Stomach (tissue), 4 donors: ENCODE data around the gene RAPGEF1.

Source experiments
- POLR2AphosphoS5 ChIP-seq, 3 donors: sonication (generic); formaldehyde crosslinking; IDR thresholded peaks; one replicate each; pipeline ENCODE4 v1.6.1; 2016; ENCODE audit warnings: antibody characterized with exemption in 3 of 3
- TF ChIP-seq, protein P1 (sequence below), 7 experiments: fragments of 450-650 bp in 4 of 7; fragments of 200-600 bp in 3 of 7; sonication (generic) in 3 of 7; IDR thresholded peaks; one replicate each; pipeline ENCODE4 v1.5.1; 2016 to 2019; ENCODE audit warnings: antibody characterized with exemption in 7 of 7, control low read depth in 2 of 7, mild to moderate bottlenecking in 1 of 7

DNA sequence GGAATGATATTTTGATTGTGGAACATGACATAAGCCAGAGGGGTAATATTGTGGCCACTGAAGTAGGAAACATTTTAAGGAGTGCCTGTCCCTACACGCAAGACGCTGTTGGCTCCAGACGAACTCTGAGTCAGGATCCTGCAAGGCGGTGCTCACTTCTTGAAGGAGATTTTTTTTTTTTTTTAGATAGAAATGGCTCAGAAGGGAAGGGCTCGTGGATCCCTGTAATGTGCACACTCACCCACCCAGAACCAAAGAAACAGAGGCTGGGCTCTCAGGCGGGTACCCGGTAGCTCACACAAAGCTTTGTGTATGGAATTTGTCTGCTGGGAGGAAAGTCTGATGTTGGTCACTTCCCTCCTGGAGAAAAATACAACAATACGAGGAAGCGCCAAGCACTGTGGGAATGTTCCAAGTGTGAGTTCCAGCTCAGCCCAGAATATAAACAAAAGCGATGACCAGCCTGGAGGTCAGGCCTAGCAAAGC lies 25.7 kb downstream of the RAPGEF1 start:
- peak; percentile 43 to 80 (median 68) for TF ChIP-seq POLR2AphosphoS5 (IDR thresholded peaks at IDR 0.05)
- TF ChIP-seq, protein P1, sequence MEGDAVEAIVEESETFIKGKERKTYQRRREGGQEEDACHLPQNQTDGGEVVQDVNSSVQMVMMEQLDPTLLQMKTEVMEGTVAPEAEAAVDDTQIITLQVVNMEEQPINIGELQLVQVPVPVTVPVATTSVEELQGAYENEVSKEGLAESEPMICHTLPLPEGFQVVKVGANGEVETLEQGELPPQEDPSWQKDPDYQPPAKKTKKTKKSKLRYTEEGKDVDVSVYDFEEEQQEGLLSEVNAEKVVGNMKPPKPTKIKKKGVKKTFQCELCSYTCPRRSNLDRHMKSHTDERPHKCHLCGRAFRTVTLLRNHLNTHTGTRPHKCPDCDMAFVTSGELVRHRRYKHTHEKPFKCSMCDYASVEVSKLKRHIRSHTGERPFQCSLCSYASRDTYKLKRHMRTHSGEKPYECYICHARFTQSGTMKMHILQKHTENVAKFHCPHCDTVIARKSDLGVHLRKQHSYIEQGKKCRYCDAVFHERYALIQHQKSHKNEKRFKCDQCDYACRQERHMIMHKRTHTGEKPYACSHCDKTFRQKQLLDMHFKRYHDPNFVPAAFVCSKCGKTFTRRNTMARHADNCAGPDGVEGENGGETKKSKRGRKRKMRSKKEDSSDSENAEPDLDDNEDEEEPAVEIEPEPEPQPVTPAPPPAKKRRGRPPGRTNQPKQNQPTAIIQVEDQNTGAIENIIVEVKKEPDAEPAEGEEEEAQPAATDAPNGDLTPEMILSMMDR (IDR thresholded peaks at IDR 0.05) = no peak
